ENCODE results near the gene NCBP1.
A peak's percentile ranks its signal among the peaks of the same experiment; 100 is the strongest.
"Not testable (repeated sequence)": the region's sequence is repeated elsewhere in the genome, so short reads cannot be mapped to it uniquely, and the experiment has no call there.

Gene NCBP1, protein sequence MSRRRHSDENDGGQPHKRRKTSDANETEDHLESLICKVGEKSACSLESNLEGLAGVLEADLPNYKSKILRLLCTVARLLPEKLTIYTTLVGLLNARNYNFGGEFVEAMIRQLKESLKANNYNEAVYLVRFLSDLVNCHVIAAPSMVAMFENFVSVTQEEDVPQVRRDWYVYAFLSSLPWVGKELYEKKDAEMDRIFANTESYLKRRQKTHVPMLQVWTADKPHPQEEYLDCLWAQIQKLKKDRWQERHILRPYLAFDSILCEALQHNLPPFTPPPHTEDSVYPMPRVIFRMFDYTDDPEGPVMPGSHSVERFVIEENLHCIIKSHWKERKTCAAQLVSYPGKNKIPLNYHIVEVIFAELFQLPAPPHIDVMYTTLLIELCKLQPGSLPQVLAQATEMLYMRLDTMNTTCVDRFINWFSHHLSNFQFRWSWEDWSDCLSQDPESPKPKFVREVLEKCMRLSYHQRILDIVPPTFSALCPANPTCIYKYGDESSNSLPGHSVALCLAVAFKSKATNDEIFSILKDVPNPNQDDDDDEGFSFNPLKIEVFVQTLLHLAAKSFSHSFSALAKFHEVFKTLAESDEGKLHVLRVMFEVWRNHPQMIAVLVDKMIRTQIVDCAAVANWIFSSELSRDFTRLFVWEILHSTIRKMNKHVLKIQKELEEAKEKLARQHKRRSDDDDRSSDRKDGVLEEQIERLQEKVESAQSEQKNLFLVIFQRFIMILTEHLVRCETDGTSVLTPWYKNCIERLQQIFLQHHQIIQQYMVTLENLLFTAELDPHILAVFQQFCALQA

DNA sequence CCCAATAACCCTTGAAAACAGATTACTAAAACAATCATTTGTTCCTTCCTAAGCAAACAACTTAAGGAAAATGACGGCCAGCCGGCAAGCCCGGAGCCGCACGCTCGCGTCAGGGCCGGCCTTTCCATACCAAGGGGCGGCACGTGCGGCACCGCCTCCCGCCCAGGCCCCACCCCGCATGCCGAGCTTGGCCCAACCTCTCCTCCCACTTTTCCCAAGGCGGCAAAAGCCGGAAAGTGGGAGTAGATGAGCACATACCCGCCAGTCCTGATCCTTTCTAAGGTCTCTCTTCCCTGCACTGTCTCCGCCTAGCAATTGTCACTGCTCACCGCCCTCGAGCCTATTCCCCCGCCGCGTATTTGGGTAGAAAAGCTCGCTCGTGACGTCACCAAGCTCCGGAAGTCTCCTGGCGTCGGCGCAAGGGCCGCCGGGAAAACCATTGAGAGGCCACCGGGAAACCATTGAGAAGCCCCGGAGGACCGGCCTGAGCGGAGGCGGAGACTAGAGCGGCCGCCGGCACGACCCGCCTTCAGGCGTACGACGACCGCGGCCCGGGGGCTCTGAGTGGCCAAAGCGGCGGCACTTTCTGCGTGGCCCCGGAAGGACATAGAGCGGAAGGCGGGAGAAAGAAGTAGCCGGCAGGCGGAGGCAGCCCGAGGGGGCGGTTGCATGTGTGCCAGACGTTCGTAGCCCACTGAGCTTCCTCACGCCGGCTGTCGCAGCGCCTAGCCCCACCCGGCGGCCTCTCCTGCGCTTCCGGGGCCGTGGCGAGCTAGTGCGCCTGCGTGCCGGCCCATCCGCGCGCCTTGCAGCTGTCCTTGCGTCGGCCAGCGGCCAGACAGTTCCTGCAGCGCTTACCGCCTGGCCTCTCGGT, at the start of gene NCBP1, which contains the start of gene TSTD2:
NCBP1 (plus strand) TSS at position 837 of the 874 bp plus-strand sequence. CDS start 61 bp downstream, outside the sequence.
TSTD2 (minus strand) TSS at position 384 of the 874 bp plus-strand sequence. CDS start 5,806 bp downstream, outside the sequence.
- peak; percentile 96 for DNase-seq (ENCODE audit: low read depth)

DNA sequence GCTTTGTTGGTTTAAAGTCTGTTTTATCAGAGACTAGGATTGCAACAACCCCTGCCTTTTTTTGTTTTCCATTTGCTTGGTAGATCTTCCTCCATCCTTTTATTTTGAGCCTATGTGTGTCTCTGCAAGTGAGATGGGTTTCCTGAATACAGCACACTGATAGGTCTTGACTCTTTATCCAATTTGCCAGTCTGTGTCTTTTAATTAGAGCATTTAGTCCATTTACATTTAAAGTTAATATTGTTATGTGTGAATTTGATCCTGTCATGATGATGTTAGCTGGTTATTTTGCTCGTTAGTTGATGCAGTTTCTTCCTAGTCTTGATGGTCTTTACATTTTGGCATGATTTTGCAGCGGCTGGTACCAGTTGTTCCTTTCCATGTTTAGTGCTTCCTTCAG, 48.8 kb upstream of the NCBP1 start:
- DNase-seq (ENCODE audit: low read depth): not testable (repeated sequence)

DNA sequence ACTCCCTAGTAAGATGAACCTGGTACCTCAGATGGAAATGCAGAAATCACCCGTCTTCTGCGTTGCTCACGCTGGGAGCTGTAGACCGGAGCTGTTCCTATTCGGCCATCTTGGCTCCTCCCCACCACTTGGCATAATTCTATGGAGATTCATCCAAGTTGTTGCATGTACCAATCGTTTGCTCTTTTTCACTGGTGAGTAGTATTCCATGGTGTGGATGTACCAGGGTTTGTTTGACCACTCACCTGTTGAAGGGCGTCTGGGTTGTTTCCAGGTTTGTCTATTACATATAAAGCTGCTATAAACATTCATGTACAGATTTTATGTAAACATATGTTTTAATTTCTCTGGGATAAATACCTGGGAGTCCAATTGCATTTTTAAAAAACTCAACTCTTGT, 46.7 kb upstream of the NCBP1 start:
- DNase-seq (ENCODE audit: low read depth): not testable (repeated sequence)

DNA sequence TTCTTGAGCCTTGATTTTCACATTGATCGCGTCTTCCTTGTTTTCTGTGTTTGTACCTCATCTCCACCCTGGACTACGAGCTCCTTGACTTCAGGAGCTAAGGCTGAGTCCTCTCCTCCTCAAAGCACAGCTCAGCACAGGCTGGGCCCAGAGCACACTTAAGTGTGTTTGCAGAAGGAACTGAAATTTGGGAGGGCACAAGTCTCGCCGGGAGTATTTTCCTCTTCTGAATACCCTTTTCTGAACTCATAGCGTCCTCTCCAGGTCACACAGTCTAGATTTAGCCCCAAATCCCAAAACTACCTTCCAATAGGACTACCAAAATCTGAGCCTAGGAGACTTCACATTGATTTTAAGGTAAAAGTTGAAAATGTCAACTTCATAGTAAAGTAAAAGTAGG, 42.1 kb upstream of the NCBP1 start:
- no peak for DNase-seq (ENCODE audit: low read depth)

DNA sequence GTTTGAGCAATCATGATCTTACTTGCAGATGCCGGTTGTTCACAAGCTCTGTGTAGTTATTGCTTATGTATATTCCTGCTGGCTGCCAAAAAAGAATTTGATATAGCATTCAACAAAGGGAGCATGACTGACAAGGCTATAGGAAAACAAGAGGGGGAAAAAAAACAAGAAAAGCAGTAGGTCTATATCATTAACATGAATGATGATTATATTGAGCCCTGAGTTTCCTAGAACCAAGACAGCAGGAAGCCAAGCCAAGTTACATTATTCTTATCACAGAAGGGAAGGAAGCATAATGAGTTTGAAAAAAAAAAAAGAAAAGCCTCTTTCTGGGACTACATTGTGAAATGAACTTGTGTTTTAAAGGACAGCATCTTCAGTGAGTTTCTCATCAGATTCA, 41.5 kb upstream of the NCBP1 start:
- no peak for DNase-seq (ENCODE audit: low read depth)

DNA sequence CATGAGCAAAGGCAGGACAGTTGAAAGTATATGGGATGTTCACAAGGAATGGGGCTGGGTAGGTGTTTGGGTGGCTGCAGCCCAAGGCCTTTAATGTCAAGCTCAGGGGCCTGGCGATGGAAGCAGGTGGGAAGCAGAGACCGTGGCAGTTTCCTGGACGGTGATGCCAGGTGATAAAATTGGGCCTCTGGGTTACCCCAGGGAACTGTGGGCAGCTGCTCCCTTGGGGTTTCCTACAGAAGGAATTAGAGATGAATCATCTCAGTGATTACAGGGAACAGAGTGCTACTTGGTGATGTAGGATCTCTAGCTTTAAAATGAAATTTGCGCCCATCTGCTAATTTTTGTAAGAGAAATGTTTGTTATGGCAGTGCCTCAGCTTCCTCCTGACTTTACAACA, 39.7 kb upstream of the NCBP1 start:
- DNase-seq (ENCODE audit: low read depth): no peak

DNA sequence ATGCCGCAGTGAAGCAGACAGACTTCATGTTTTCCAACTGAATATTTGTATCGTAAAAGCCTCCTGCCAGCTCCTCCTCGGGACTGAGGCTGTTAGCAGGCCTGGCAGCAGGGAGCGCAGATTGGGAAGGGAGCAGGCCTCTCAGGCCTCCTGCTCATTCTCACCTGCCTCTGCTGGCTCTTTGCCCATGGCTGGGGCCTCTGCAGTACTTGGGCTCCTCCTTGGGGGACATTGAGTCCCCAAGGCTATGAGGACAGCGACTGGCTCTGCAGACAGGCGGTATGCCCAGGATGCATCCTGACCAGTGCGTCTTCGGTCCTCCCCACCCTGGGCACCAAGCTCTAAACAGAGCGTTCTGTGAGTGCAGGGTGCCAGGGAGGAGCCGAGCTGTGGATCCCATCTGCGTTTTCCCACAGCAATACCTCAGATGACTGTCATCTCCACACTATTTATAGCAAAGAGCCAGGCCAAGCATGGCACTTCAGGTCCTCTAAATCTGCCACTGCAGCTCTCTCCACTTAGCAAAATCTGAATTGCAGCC, 39.2 kb upstream of the NCBP1 start:
- DNase-seq (ENCODE audit: low read depth): no peak

GRCh38 chr9:97596906-97597305, 36.7 kb upstream of the NCBP1 start:
- DNase-seq (ENCODE audit: low read depth): no peak

GRCh38 chr9:97598461-97599288, 34.9 kb upstream of the NCBP1 start:
- DNase-seq (ENCODE audit: low read depth): peak; percentile 60

- no peak for DNase-seq (ENCODE audit: low read depth)
Measured at GRCh38 chr9:97599314-97599846, 34.2 kb upstream of the NCBP1 start.

- no peak for DNase-seq (ENCODE audit: low read depth)
Measured at GRCh38 chr9:97600531-97601227, 32.9 kb upstream of the NCBP1 start.

DNA sequence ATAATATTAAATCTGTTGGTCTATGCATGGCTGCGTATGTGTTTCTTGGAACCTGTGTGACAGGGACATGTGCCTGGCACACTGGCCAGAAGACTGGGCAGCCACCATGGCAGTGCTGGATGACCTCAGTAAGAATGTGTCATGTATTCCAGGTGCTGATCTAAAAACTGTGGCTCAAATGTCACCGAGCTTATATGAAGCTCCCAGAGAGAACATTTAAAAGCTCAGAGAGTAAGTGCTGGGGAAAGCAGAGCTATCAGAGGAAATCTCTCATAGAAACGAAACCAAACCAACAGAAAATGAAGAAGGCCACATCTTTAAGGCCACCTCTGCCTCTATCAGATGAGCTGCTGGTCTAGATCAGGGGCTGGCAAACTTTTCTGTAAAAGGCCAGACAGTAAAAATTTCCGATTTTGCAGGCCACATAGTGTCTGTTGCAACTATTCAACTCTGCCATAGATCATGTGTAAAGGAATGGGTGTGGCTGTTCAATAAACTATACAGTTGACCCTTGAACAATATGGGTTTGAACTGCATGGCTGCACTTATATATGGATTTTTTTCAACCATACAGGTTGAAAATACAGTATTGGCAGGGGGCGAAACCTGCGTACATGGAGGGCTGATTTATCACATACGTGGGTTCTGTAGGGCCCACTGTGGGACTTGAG, 32.3 kb upstream of the NCBP1 start:
- no peak for DNase-seq (ENCODE audit: low read depth)

DNA sequence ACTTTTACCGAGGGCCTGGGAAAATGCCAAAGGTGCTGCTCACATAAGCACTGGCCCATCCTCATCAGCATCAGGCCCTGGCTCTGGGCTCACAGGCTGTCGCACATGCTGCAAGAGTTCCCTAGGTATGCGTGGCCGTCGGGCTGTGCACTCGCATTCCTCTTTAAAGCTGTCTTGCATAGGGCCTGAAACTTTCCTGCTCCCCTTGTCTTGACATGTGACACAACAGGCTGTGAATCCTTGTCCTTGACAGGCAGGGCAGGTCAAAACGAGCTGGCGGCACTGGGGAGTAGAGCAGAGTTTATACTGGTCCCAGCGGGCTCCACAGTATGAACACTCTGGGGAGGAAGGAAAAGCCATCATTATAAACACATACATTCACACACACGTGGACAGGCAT, 31.2 kb upstream of the NCBP1 start:
- DNase-seq (ENCODE audit: low read depth): no peak

DNA sequence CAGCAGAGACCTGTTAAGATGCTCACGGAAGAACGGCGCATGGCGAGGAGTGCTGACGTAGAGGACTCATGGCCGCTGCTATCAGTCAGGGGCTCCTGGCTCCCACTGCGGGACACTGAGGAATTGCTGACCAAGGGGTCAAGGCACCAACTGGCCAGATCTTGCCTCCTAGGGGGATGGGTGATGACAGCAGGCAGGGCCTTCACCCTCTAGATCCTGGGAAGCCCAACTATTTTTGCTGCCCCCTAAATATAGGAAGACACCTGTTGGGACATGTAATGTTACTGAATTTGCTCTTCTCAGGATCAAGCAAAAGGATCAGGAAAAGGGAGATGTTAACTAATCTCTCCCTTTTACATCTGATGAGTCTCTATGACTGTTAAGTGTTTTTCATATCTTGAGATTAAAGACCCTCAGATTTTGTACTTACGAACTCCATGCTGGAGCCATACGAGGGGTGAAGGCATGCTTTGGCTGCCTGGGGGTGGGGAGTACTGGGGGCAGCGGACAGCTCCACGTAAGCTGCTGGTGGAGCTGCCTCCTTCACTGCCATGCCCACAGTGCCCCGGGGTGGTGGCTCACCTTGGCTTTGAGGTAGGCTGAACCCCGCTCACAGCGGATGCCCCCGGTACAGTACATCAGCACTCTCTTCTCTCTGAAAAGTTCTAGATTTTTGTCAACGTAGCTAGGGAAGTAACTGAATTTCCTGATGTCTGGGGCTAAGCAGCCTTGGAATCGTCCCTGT, 28.5 kb upstream of the NCBP1 start:
- DNase-seq (ENCODE audit: low read depth): no peak

- peak; percentile 38 for DNase-seq (ENCODE audit: low read depth)
Measured at GRCh38 chr9:97615439-97616072, 18.1 kb upstream of the NCBP1 start.

- no peak for DNase-seq (ENCODE audit: low read depth)
Measured at GRCh38 chr9:97617939-97618416, 15.6 kb upstream of the NCBP1 start.

DNA sequence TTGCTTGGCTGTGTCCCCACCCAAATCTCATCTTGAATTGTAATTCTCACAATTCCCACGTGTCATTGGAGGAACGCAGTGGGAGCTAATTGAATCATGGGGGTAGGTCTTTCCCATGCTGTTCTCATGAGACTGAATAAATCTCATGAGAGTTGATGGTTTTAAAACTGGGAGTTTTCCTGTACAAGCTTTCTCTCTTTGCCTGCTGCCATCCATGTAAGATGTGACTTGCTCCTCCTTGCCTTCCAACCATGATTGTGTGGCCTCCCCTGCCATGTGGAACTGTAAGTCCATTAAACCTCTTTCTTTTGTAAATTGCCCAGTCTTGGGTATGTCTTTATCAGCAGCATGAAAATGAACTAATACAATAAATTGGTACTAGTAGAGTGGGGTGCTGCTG, 13.6 kb upstream of the NCBP1 start:
- not testable (repeated sequence) for DNase-seq (ENCODE audit: low read depth)

DNA sequence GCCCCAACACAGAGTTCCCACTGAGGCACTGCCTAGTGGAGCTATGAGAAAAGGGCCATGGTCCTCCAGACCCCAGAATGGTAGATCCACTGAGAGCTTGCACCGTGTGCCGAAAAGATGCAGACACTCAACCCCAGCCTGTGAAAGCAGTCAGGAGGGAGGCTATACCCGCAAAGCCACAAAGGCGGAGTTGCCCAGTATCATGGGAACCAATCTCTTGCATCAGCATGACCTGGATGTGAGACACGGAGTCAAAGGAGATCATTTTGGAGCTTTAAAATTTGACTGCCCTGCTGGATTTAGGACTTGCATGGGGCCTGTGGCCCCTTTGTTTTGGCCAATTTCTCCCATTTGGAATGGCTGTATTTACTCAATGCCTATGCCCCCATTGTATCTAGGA, 11.1 kb upstream of the NCBP1 start:
- DNase-seq (ENCODE audit: low read depth): not testable (repeated sequence)

Data from activated T-cell treated with anti-CD3 and anti-CD28 coated beads for 24 hours (primary cell).